Measurements from ENCODE around the gene NPAS3. TPM values are rescaled to one million over a fixed set of nuclear protein-coding genes. Genes with fewer than 3 reads are reported as not detected.

The NPAS3 gene
- total and polyA plus RNA-seq, 2 of the 13 experiments (the other 11 are each of a cell fraction or from before 2014, with no cell fraction given) = not detected

GRCh38 chr14:33553706-33554278 lies 615.1 kb downstream of the NPAS3 start:
- intact Hi-C loops (cut with micrococcal nuclease; ENCODE audit: unreplicated experiment) = no loop called here
- POLR2A ChIA-PET = no interaction called here

More at GRCh38 chr14:33553706-33554278, 615.1 kb downstream of the NPAS3 start:
- ATAC-seq = no peak
- no TSS peak for BruUV-seq (replicated peaks)
- CTCF ChIA-PET (ENCODE audit: low intra/inter-chr PET ratio, low total read pairs) = no interaction called here
- H3K4me2 ChIP-seq (ENCODE audit: low read depth, low read length) = no peak overlapping the region
- DNase-seq (ENCODE audit: low spot score) = no peak
- no peak for FAIRE-seq
- H2AFZ ChIP-seq (ENCODE audit: low read length) = no peak overlapping the region
- no peaks in the 10 kb centered on the region for H4K20me1 ChIP-seq (ENCODE audit: insufficient read depth, low read length)
- no peaks in the 10 kb centered on the region for H3K9me3 ChIP-seq (ENCODE audit: low read length)
- H3K4me3 ChIP-seq (replicated peaks in 1 of 3; ENCODE audit: insufficient read depth in 1 of 3, low read depth in 2 of 3, low read length in 3 of 3) = no peak overlapping the region
- no peaks in the 10 kb centered on the region for H3K27me3 ChIP-seq (ENCODE audit: control insufficient read depth in 1 of 2, insufficient read depth in 2 of 2, low read length in 2 of 2)
- H3K9ac ChIP-seq (ENCODE audit: insufficient read depth, low read depth, low read length) = no peak overlapping the region
- in situ Hi-C loops (cut with HindIII; ENCODE audit: extremely low pct_ligation_motif_present, low pct_unique_long_range_greater_than_20kb) = no loop called here
- no peak overlapping the region for H3K27ac ChIP-seq (ENCODE audit: extremely low read length, insufficient read depth, low read length)
- no peaks in the 10 kb centered on the region for H3K36me3 ChIP-seq (replicated peaks in 1 of 2; ENCODE audit: control insufficient read depth in 1 of 2, insufficient read depth in 2 of 2, low read length in 2 of 2)
- no peaks in the 10 kb centered on the region for H3K4me1 ChIP-seq (ENCODE audit: insufficient read depth, low read length)
- TF ChIP-seq RBFOX2 (IDR thresholded peaks at IDR 0.05; ENCODE audit: low read depth, low read length) (no peak), ZNF746 (CRISPR knock-in tag; IDR thresholded peaks at IDR 0.05) (no peak), ZNF530 (CRISPR knock-in tag; IDR thresholded peaks at IDR 0.05; ENCODE audit: low read depth) (no peak), ZFP1 (CRISPR knock-in tag; IDR thresholded peaks at IDR 0.05) (no peak), ZBTB37 (CRISPR knock-in tag; IDR thresholded peaks at IDR 0.05) (no peak), ZNF468 (CRISPR knock-in tag; IDR thresholded peaks at IDR 0.05) (no peak), FIP1L1 (IDR thresholded peaks at IDR 0.05; ENCODE audit: borderline replicate concordance, insufficient read depth, low read depth, low read length) (no peak), TAF1 (CRISPR knock-in tag; IDR thresholded peaks at IDR 0.05) (no peak), ZNF350 (CRISPR knock-in tag; IDR thresholded peaks at IDR 0.05; ENCODE audit: borderline replicate concordance, low read depth) (no peak), HDAC6 (IDR thresholded peaks at IDR 0.05; ENCODE audit: low read depth, low read length) (no peak), YEATS2 (CRISPR knock-in tag; IDR thresholded peaks at IDR 0.05; ENCODE audit: borderline replicate concordance) (no peak), CBFB (CRISPR knock-in tag; IDR thresholded peaks at IDR 0.05) (no peak), ZBTB4 (CRISPR knock-in tag; IDR thresholded peaks at IDR 0.05; ENCODE audit: borderline replicate concordance) (no peak), ZKSCAN5 (CRISPR knock-in tag; IDR thresholded peaks at IDR 0.05) (no peak), ZNF225 (CRISPR knock-in tag; IDR thresholded peaks at IDR 0.05) (no peak), ZNF747 (CRISPR knock-in tag; IDR thresholded peaks at IDR 0.05; ENCODE audit: borderline replicate concordance) (no peak), MXD3 (CRISPR knock-in tag; IDR thresholded peaks at IDR 0.05) (no peak), EZH2 (conservative IDR thresholded peaks at IDR 0.05; ENCODE audit: low read depth, low read length) (no peak), ZNF501 (CRISPR knock-in tag; IDR thresholded peaks at IDR 0.05) (no peak)
- TF ChIP-seq, protein P1, sequence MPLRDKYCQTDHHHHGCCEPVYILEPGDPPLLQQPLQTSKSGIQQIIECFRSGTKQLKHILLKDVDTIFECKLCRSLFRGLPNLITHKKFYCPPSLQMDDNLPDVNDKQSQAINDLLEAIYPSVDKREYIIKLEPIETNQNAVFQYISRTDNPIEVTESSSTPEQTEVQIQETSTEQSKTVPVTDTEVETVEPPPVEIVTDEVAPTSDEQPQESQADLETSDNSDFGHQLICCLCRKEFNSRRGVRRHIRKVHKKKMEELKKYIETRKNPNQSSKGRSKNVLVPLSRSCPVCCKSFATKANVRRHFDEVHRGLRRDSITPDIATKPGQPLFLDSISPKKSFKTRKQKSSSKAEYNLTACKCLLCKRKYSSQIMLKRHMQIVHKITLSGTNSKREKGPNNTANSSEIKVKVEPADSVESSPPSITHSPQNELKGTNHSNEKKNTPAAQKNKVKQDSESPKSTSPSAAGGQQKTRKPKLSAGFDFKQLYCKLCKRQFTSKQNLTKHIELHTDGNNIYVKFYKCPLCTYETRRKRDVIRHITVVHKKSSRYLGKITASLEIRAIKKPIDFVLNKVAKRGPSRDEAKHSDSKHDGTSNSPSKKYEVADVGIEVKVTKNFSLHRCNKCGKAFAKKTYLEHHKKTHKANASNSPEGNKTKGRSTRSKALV (CRISPR knock-in tag; IDR thresholded peaks at IDR 0.05) = no peak
- 6% methylated on average over 6 of the region's 6 CpGs for WGBS (ENCODE audit: low lambda C conversion rate)
- H3K79me2 ChIP-seq (ENCODE audit: insufficient read depth, low read length) = no peaks in the 10 kb centered on the region

All from HepG2 (cell line).